Posterior cingulate gyrus (tissue), 11 donors: ENCODE data around the gene PM20D1.
"Not testable (repeated sequence)": the region's sequence is repeated elsewhere in the genome, so short reads cannot be mapped to it uniquely, and the experiment has no call there.

Experiments
- DNase-seq, 10 donors: peaks; one replicate each; pipeline versions ENCODE4 v3.0.0 to v3.0.0-alpha.2; 2020 to 2021; ENCODE audit warnings: mixed read lengths in 3 of 10
- intact Hi-C: fragments of 100-400 bp; cut with DNase I; formaldehyde crosslinking; loops from one replicate; pipeline ENCODE4 v1.15.1; 2023

The PM20D1 gene, protein sequence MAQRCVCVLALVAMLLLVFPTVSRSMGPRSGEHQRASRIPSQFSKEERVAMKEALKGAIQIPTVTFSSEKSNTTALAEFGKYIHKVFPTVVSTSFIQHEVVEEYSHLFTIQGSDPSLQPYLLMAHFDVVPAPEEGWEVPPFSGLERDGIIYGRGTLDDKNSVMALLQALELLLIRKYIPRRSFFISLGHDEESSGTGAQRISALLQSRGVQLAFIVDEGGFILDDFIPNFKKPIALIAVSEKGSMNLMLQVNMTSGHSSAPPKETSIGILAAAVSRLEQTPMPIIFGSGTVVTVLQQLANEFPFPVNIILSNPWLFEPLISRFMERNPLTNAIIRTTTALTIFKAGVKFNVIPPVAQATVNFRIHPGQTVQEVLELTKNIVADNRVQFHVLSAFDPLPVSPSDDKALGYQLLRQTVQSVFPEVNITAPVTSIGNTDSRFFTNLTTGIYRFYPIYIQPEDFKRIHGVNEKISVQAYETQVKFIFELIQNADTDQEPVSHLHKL

DNA sequence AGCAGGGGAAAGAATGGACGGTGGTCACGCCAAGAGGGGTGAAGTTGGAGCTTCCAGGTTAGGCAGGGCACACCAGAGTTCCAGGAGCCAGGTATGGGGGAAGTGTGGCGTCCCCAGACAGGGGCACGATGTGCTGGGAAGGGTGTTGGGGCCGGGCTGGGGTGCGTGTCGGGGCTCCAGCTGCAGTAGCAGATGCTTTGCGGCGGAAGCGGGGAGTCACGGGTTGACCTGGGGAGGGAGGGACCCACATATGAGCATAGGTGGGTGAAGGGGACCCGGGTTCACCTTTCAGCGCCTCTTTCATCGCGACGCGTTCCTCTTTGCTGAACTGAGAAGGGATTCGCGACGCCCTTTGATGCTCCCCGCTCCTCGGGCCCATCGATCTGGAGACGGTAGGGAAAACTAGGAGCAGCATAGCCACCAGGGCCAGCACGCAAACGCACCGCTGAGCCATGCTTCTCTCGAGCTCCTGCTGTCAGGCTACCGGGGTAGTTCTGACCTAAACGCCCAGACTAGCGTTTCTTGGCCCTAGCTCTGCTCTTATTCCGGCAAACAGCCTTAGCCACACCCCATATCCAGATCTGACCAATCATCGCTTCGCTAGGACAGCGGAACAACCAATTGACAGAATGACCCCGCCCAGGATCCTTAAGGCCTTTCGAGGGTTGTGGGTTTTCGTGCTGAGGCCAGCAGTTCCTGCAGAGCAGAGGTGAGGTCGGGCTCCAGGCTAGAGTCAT, at the start of gene PM20D1:
Gene PM20D1, minus strand, starts transcription at position 514 of the 737 bp plus-strand sequence. Its CDS starts 60 bp downstream, at position 454.
- intact Hi-C loops, result no loop called here
- DNase-seq, result peak in 9 of 10 donors; percentile 28 to 94 (median 53)

DNA sequence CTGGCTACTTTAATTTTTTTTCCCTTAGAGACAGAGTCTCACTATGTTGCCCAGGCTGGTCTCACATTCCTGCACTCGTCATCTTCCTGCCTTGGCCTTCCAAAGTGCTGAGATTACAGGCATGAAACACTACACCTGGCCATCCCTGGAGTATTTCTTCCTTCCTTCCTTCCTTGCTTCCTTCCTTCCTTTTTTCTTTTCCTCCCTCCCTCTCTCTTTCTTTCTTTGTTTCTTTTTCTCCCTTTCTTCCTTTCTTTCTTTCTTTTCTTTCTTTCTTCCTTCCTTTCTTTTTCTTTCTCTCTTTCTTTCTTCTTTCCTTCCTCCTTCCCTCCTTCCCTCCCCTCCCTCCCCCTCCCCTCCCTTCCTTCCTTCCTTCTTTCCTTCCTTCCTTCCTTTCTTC, 46.4 kb upstream of the PM20D1 start:
- intact Hi-C loops, result no loop called here
- DNase-seq, result no peak

DNA sequence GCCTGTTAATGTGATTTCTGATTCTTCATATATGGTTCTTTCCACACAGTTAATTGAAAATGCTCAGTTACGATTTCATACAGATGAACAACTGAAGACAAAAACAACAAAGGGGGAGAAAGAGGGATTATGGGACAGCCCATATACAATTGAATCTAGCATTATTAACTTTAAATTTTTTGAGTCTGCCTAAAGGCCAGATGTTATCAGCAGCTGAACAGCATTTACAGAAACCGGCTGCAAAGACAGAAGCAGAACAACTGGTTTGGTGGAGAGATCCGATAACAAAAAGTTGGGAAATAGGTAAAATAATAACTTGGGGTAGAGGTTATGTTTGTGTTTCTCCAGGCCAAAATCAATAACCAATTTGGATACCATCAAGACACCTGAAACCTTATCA, 44.2 kb upstream of the PM20D1 start:
- DNase-seq, intact Hi-C loops: not testable (repeated sequence)

DNA sequence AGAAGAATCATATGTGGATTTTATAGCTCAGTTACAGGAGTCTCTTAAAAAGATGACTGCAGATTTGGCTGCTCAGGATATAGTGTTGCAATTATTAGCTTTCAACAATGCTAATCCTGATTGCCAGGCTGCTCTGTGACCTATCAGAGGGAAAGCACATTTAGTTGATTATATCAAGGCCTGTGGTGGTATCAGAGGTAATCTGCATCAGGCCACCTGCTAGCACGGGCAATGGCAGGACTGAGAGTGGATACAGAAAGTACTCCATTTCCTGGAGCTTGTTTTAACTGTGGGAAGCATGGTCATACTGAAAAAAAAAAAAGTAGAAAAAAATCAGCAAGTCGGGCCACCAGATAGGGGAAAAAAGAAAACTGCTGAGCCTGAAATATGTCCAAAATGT, 42.2 kb upstream of the PM20D1 start:
- intact Hi-C loops, result not testable (repeated sequence)

DNA sequence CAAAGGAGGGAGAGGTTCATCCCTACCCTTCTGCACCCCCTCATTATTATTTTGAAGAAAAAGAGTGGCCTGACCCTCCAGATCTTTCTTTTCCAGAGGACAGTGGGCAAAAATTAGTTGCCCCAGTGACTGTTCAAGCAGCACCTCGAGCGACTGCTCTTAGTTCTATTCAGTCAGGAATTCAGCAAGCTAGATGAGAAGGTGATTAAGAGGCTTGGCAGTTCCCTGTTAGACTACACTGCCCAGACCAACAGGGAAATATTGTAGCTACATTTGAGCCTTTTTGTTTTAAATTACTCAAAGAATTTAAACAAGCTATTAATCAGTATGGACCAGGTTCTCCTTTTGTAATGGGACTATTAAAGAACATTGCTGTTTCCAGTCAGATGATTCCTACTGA, 41.5 kb upstream of the PM20D1 start:
- intact Hi-C loops, DNase-seq: not testable (repeated sequence)

More for the DNA sequence above, 42.2 kb upstream of the PM20D1 start:
- DNase-seq, result not testable (repeated sequence)

DNA sequence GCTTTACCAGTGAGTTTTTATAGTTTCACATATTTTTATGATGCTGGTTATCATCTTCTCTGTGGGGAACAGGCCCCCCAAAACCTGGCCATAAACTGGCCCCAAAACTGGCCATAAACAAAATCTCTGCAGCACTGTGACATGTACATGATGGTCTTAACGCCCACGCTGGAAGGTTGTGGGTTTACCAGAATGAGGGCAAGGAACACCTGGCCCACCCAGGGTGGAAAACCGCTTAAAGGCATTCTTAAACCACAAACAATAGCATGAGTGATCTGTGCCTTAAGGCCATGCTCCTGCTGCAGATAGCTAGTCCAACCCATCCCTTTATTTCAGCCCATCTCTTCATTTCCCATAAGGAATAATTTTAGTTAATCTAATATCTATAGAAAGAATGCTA, 40.7 kb upstream of the PM20D1 start:
- intact Hi-C loops, DNase-seq: not testable (repeated sequence)

DNA sequence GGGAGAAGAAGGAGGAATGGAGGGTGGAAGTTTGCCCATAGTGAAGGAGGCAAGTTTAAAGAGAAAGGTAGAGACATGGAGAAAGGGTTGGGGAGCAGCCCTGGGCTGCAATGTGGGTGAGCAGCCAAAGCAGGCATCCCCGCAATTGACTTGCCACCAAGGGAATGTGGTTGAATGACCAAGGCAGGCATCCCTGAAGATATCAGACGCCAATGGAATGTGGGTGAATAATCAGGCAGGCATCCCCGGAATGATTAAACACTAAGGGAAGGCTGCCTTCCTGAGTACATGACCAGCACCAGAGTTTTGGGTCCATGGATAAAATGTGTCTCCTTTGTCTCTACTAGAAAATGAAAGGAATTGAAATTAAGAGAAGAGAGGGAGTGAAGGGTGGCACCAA, 39.8 kb upstream of the PM20D1 start:
- intact Hi-C loops, result not testable (repeated sequence)

DNA sequence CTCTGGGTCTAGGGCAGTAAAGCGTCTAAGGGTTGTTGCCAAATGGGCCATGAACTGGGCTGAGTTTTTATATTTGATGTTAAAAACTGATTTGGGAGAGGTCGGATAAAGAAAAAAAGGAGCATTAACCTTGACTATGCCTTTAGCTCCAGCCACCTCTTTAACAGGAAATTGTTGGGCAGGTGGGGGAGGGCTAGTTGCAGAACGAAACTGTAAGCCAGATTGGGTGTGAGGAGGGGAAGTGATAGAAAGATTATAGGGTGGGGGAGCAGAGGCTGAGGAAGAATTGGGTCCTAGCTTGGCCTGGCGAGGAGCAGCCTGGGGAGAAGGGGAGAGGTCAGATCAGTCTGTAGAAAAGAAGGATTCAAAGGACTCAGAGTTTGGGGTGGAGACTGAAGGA, 39.1 kb upstream of the PM20D1 start:
- intact Hi-C loops, result not testable (repeated sequence)

More for the DNA sequence above, 39.8 kb upstream of the PM20D1 start:
- not testable (repeated sequence) for DNase-seq

DNA sequence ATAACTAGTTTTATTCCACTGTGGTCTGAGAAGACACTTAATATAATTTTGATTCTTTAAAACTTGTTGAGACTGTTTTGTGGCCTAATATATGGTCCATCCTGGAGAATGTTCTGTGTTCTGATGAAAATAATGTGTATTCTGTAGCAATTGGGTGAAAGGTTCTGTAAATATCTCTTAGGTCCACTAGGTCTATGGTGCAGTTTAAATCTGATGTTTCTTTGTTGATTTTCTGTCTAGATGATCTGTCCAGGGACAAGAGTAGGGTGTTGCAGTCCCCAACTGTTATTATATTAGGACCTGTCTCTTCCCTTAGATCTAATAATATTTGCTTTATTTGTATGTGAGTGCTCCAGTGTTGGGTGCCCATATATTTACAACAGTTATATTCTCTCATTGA, 33.9 kb upstream of the PM20D1 start:
- no peak for DNase-seq
- intact Hi-C loops, result no loop called here

More for the DNA sequence above, 39.1 kb upstream of the PM20D1 start:
- DNase-seq, result not testable (repeated sequence)

DNA sequence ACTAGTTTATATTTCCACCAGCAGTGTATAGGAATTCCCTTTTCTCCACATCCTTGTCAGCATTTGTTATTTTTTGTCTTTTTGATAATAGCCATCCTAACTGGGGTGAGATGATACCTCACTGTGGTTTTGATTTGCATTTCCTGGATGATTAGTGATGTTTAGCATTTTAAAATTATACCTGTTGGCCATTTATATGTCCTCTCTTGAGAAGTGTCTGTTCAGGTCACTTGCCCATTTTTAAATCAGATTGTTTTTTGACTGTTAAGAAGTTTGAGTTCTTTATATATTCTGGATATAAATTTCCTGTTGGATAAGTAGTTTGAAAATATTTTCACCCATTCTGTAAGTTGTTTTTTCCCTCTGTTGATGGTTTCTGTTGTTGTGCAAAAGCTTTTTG, 31.0 kb upstream of the PM20D1 start:
- intact Hi-C loops, result no loop called here
- DNase-seq, result no peak

DNA sequence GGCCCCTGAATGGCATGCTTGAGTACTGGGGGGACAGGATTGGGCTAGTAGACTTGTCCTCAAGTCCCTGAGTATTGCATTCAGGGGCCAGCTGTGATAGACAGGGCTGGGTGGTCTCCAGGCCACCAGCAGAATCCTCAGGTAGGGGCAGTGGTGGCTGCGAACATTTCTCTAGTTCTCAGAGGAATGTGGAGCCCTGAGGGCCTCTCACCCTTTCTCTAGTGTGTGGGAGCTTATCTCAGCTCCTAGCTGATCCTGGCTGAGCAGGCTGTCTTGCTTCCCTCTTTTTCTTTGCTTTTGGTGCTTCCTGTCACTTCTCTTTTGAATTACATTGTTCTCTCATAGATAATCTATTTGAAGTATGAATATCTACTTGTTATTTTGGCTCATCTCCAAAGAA, 30.0 kb upstream of the PM20D1 start:
- intact Hi-C loops, result no loop called here
- no peak for DNase-seq

DNA sequence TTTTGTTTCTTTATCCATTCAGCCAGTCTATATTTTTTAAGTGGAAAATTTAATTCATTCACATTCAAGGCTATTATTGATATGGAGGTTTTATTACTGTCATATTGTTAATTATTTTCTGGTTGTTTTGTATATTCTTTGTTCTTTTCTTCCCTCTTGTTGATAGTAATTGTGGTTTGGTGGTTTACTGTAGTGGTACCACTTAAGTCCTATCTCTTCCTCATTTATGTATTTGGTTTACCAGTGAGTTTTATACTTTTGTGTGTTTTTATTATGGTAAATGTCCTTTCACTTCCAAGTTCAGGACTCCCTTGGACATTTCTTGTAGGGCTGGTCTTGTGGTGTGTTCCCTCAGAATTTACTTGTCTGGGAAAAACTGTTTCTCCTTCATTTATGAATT, 28.1 kb upstream of the PM20D1 start:
- intact Hi-C loops, result no loop called here
- DNase-seq, result no peak

DNA sequence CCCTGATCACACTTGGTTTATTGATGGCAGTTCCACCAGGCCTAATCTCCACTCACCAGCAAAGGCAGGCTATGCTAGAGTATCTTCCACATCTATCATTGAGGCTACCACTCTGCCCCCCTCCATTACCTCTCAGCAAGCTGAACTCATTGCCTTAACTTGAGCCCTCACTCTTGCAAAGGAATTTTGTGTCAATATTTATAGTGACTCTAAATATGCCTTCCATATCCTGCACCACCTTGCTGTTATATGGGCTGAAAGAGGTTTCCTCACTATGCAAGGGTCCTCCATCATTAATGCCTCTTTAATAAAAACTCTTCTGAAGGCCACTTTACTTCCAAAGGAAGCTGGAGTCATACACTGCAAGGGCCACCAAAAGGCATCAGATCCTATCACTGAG, 23.2 kb upstream of the PM20D1 start:
- DNase-seq, intact Hi-C loops: not testable (repeated sequence)

DNA sequence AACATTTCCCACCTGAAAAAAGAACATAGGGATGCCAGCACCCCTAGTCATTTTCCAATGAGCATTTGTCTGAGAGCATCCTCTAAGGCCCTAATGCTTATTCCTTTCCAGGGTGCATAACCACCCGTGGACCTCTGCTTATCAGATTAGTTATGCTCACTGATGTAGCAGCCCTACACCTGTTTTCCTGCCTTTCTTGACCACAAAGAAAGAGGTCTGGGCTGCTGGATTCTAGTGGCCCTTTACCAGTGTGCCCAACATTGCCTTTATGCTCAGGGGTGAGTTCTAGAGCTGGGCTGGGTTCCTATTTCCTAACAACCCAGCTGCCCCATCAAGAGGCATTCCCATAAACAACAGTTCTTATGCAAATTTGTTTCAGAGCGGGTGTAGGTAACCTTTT, 20.3 kb upstream of the PM20D1 start:
- intact Hi-C loops, result no loop called here
- no peak for DNase-seq

DNA sequence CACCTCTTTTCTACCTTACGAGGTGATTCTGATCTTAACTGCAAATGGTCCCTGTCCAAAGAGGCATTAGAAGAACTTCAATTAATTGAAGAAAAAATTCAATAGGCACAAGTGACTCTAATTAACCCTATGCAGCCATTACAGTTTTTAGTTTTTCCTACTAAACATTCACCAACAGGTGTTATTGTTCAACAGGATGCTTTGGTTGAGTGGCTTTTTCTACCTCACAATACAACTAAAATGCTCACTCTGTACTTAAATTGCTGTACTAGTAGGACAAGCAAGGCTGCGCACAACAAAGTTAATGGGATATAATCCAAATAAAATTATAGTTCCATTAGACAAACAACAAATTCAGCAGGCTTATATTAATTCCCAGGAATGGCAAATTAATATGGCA, 11.6 kb upstream of the PM20D1 start:
- DNase-seq, result no peak
- intact Hi-C loops, result no loop called here

DNA sequence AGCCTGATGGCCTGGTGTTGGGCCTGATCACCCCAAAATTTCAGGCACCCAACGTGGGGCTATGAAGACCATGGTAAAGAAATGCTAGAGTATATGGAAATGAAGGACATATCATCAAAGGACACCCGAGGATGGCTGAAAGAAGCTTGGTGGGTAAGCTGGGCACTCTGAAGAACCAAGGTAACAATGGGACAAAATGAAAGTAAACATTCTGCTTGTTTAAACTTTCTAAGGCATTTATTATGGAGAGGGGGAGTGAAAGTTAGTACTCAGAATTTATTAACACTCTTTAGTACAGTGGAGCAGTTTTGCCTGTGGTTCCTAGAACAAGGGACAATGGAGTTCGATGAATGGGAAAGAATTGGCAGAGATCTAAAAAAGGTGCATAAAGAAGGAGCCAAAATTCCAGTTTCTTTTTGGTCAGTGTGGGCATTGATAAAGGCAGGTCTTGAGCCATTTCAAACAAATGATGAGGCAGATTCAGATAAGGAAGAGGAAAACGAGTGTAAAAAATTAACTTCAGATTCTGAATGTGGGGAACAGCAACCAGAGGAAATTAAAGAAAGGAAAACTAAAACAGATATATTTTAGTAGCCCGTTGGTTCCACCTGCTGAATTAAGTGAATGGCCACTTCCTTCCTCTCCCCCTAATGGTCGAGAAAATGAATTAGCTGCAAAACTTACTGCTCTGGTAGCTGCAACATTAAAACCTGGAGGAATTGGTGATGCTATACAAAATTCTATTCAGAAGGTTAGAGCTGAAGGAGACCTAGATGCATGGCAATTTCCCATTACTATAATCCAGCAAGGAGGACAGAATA, 8.4 kb upstream of the PM20D1 start:
- no peak for DNase-seq
- intact Hi-C loops, result no loop called here

DNA sequence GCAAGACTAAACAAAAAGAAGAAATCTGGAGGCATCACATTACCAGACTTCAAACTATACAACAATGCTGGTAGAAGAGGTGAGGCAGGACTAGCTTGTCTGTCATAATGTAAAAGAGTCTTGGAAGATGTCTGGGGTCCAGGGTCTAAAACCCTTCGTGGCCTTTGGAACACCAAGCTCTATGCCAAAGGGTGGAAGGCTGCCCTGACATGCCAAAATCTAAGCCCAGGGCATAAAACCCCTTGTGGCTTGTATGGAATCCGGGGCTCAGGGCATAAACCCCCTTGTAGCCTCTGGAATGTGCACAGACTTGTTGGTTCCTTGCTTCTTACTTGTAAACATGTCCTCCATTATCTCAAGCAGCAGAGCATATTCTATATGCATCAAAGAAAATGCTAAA, 7.6 kb upstream of the PM20D1 start:
- intact Hi-C loops, DNase-seq: not testable (repeated sequence)

DNA sequence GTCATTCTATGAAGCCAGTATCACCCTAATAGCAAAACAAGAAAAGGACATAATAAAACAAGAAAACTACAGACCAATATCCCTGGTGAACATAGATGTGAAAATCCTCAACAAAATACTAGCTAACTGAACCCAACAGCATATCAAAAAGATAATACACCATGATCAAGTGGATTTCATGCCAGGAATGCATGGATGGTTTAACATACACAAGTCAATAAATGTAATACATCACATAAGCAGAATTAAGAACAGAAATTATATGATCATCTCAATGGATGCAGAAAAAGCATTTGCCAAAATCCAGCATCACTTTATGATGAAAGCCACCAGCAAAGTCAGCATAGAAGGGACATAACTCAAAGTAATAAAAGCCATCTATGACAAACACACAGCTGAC, 6.5 kb upstream of the PM20D1 start:
- DNase-seq, result no peak
- intact Hi-C loops, result no loop called here

DNA sequence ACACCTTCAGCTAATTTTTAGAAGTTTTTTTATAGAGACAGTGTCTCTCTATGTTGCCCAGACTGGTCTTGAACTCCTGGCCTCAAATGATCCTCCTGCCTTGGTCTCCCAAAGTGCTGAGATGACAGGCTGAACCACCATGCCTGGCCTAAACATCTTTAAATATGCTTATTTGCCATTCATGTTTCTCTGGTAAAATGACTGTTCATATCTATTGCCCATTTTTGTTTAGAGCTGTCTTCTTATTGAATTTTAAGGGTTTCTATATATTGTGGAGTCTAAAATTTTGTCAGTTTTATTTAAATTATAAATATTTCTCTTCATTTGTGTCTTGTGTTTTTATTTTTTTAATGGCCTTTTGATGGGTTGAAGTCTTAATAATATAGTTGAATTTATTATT, 3.0 kb upstream of the PM20D1 start:
- no peak for DNase-seq
- intact Hi-C loops, result no loop called here

DNA sequence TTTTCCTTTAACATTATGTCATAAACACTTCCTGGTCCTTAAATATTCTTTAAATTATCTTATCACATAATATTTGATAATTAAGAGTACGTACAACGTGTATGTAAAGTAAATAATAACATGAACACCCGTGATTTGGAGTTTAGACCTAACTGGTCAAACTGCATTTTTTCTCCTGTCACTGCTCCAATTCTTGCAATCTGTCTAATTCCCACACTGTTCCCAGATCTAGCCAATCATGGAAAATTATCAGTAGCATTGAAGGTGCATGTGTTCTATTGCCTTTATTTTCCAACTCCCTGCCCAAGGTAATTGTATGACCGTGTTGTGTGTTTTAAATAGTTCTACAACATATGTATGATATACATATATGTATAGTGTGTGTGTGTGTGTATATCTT, 2.1 kb upstream of the PM20D1 start:
- DNase-seq, result no peak
- intact Hi-C loops, result no loop called here
